Measurements from ENCODE around the gene DPYD.

Gene DPYD

DNA sequence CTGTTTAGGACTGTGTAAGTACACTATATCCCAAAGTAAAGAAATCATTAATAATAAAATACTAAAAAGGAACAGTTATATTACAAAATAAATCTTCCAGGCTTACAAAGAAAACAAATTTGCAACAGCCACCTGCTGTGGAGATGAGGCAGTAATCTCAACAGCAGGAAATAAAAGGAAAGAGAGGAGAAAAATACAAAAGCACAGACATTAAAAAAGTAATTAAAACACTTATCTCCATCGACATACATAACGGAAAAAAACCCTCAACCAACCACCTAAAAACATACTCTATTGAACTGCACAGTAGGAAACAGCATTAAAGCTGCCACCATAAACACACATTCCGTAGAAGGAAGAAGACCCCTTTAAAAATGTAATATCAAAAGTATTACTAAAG, 317.6 kb downstream of the DPYD start:
- DNase-seq = no peak

DNA sequence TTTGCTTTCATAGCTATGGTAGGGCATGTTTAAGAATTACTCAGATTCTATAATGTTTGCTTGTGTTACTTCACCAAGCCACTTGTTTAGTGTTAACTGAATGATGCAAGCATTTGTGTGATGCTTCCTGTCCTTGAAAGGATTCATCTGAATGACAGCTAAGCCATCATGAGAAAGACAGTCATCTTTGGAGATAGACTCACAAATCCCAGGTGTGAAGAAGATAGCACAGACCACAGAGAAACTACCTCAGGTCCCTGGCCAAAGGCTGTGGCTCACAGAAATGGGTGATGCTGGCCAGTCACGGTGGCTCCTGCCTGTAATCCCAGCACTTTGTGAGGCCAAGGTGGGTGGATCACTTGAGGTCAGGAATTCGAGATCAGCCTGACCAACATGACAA, 321.4 kb downstream of the DPYD start:
- DNase-seq = no peak

DNA sequence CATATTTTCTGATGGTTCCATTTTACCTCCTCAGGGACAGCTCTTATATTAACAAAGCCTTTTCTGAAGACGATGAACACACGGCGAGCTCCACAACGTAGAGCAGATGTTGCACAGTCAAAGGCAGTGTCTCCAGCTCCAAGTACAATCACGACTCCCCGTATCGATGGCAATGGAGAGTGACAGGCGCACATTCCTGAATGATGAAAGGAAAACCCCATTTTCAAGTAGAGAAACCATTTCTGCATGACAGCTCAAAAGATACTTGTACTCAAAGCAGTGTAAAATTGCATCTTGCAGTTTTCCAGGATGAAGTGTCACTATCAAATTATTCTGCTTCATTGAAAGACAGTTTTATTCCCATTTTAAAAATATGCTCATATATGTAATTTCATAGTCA, 327.6 kb downstream of the DPYD start:
- DNase-seq = no peak

DNA sequence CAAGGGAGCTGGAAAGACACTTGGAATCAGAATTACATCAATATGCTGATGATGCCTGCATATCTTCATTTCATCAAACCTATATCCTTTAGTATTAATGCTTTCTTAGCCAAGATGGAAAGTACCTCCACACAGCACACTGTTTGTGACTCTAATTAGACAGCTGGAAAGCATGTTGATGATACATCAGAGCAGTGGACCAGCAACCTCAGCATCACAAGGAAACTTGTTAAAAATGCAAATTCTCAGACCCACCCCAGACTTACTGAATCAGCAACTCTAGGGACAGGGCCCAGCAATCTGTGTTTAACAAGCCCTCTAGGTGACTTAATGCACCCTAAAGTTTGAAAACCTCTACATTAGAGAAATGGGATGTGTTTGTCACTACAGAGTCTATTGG, 332.1 kb downstream of the DPYD start:
- no peak for DNase-seq

DNA sequence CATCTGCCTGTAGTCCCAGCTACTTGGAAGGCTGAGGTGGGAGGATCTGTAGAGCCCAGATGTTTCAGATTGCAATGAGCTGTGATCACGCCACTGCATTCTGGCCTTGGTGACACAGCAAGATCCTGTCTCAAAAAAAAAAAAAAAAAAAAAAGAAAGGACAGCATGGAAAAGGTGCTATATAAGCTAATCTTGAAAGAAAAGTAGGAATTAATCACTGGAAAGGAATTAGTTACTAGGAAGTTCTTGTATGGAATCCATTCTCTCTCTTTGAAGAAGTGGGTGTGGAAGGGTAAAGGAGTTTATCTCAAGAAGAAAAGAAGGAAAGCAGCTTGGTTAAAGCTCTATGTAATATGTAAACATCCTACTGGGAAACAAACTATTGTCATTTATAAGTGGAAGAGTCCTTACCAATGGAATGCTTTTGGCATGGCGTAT, 339.2 kb downstream of the DPYD start:
- DNase-seq = peak; percentile 50

DNA sequence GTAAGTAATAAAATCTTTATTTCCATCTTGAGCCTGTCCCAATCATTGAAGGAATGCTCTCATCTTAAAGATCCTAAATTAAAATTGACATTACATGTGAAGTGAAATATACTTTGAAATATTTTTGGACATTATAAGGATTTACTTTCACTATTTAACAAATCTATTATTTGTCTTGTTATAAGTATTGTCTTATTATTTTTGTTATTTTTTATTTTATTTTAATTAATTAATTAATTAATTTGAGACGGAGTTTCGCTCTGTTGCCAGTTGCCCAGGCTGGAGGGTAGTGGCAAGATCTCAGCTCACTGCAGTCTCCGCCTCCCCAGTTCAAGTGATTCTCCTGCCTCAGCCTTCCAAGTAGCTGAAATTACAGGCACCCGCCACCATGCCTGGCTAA, 343.2 kb downstream of the DPYD start:
- no peak for DNase-seq

DNA sequence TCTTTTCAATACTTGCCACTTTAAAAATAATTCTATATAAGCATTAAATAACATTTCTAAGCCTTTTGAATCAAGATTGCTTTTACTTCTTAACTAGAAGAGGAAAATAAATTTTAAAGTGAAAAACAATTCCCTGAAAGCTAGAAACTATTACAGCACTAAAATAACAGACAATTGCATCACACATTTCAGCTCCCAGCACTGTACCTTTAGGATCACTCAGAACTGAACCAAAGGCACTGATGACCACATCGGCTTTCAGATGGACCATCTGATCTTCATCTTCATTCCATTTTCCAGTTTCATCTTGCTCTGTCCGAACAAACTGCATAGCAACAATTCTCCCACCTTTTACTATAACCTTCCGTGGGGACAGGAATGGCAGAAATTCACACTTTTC, 347.3 kb downstream of the DPYD start:
- DNase-seq = no peak

DNA sequence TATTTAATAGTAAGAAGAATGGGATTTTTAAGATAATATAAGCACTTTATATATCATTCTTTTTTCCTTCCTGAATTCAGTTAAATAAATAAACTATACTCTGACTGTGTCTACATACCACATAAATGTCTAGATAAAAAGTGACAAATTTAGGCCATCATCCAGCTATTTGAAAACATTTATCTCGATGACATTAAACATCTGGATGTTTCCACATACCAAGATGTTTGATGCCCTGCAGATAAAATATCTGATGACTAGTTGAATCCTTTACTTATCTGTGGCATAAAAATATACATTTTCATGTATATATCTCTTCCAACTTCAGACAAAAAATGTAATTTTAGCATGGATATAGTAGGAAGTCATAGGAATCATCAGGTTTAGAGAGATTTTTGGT, 348.3 kb downstream of the DPYD start:
- DNase-seq = no peak

DNA sequence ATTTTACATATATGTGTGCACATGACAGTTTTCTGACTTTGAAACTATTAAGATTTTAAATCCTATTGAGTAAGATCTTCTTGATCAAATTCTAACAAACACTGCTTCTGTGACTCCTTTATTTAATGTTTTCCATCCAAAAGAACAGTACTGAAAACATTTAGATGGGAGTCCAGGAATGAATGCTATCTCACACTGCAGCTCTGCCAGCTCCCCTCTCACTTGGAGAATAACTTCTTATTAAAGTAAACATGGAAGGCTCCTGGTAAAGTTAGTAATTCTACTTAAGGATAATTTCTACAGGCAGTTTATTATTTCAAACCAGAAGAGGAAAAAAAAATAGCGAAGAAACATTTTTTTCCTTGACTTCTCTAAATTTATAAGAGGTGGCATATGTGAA, 349.1 kb downstream of the DPYD start:
- DNase-seq = no peak

DNA sequence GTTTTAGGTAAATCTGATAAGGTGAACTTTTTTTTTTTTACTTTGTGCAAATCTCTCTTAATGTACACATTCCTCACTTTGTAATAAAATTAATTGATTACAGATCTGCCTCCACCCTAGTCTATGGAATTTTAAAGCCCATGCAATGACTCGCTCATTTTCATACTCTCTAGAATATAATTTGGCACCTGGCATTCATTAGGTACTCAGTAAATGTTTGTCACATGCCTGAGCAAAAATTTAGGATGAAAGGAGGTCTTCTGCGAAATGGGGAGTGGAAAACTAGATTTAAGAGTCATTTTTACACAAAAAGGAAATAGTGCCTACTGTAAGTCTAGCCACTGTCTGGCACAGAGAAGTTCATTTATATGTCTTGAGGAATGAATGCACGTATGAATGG, 350.1 kb downstream of the DPYD start:
- DNase-seq = peak; percentile 36

DNA sequence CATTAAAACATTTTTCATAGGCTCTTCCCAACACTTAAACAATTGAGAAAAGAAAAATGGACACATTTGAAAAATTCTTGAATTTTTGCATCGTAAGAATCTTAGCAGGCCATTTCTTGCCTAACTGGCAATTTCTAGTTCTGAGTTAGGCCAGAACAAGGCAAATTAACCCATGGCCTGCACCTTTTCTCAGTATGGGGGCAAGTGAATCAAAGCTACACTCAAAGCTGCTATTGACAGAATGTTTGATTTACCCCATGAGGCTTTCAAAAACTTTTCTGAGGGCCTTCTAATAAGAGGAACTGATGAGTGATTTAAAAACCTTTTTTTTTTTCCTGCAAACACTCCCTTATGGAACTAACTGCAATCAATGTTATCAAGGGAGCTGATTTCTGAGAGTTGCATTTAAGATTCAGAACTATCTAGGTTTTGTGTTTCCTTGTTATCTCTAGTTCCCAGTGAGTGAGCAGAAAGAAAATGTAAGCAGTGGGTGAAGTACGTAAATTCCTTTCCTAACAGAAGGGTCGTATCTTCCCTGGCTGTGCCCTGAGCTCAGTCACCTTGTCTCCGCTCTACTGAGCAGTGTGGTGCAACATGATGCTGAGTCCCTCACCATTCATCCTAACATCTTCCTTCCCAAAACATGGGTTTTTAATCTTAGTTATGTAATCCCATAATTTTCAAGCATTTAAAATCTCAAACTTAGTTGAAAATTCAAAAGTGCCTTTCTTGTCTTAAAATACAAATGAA, 353.7 kb downstream of the DPYD start:
- DNase-seq = no peak

DNA sequence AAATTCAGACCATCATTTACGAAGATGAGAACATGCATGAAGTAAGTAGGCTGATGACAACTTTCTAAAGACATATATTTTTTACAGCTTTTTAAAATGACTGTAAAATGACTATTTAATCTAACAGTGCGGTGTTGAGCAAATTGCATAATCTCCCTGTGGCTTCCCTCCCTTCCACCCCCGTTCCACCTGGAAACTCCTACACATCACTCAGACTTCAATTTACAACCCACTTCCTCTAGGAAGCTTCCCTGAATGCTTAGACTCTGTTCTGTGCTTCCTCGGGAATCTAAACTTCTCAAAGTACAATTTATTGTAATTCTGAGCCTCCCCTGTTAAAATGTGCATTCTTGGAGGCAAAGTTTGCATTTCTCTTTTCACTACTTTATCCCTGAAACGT, 354.9 kb downstream of the DPYD start:
- DNase-seq = no peak

DNA sequence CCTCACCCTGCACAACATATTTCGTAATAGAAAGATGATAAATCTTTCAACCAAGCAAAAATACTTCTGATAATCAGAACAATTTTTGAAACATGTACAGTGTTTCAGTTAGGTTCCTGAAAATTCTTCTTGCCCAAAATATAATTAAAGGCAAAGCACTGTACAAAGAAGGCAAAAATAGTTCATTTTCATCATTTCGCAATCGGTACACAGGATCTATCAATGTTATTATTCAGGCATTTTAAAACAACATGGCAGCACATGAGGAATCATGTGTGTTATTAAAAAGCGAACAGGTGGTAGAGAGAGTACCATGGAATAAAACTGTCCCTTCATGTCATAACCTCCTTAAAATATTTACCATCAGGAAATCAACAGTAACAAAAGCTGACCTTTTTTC, 356.9 kb downstream of the DPYD start:
- DNase-seq = no peak

DNA sequence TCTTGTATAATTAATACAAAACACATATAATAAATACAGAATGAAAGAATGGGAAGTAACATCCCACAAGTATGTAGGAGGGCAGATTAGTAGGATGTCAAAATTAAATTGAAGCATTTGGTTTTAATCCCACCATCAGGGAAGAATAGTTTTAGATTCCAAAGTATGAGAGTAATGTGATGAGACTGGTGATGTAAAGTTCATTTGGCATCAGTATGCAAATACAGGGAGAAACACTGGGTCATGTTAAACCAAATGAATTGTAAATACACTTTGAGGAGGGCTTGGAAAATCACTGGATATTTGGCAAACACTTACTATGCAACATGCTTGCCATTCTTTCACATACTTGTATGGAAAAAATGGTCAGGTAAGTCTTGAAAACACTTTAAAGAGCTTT, 358.8 kb downstream of the DPYD start:
- peak; percentile 75 for DNase-seq

DNA sequence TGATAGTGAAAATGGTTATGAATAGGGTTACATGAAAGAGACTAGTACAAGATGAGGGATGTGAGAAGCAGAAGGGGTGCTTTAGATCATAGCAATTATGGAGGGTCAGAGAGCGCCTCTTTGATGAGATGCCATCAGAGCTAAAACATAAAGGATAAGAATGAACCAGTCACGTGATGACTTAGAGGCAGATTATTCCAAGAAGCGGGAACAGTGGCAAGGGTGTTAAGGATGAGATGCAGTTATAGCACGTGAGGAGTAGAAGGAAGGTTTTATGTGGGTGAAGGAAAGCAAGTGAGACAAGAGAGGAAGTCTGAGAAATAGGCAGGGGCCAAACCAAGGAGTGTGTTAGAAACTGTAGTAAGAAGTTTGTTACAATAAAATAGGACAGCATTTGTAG, 360.1 kb downstream of the DPYD start:
- DNase-seq = no peak

DNA sequence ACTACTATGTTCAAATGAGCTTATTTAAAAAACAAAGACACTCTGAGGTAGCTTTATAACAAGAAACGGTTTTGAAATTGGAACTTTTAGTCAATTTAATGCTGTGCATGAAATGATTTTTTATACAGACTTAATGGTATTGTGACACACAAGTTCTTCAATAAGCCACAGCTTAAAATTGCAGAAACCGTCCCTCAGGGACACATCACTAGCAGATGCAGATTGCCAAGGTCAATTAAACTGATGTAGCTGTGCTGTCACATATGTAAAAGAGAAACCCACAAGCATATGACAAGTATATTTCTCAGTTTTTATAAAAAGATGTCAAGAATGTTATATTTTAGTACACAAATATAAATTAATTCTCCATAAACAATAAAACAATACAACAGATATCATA, 366.9 kb downstream of the DPYD start:
- no peak for DNase-seq

DNA sequence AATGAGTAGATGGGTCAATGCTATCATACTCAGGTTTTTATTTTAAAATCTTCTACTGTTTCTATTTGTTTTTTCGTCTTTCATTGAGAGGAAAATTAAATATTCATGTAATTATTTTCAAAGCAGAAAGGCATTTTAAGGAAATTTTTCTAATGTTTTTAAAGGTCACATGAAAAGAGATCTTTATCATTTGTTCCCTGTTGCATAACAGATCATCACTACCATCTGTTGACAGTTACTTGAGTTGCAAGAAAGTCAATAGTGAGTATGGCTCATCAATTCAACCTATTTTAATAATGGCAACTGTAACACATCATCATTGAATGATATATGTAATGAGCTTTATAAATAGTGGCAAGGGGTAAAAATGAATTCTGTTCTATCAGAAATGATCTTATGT, 369.7 kb downstream of the DPYD start:
- no peak for DNase-seq

DNA sequence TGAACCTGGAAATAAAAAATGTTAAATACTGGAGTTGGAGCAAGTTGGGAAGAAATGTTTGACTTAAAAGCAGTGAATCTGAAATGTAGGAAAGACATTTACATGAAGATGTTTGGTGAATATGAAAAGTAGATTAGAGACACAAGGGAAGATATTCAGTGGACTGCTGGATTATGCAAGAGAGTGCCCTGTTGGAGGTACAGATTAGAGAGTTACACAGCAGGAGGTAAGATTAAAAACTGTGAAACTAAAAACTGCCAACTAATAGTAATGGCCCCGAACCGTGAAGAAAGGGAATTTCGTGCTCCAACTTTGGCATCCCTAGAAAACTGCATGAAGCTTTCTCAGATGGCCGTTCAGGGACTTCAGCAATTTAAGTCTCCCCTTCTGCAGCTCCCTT, 375.4 kb downstream of the DPYD start:
- no peak for DNase-seq

DNA sequence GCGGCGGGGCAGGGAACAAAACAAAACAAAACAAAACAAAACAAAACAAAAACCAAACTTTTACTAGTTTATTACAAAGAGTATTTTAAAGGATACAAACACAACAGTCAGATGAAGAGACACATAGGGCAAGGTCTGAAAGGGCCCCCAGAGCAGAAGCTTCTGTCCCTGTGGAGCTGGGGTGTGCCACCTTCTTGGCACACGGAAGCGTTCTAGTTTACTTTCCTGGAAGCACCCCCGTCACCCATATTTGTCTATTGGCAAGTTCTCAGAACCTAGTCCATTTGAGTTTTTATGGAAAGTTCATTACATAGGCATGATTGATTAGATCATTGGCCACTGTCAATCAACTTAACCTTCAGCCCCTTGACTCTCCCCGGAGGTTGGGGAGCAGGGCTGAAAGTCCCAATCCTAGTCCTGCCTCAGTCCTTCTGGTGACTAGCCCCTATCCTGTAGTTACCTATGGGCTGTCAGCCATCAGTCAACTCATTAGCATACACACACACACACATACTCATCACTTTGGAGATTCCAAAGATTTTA, 380.4 kb downstream of the DPYD start:
- DNase-seq = no peak

DNA sequence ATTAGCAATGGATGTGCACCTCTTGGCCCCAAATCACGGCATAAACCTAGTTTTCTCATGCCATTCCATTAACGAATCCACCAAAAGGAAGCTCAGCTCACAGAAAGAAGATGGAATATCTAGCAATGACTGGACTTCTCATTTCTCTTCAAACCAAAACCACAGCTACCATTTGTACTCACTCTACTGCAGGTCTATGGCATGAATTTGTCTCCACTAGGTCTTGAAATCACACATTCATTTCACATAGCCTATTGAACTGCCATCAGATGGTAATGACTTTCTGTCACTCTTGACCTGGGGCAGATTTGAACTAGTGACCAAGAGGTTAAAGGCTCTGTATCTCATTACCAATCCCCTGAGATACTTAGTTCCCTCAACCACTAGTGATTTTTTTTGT, 382.7 kb downstream of the DPYD start:
- DNase-seq = no peak

DNA sequence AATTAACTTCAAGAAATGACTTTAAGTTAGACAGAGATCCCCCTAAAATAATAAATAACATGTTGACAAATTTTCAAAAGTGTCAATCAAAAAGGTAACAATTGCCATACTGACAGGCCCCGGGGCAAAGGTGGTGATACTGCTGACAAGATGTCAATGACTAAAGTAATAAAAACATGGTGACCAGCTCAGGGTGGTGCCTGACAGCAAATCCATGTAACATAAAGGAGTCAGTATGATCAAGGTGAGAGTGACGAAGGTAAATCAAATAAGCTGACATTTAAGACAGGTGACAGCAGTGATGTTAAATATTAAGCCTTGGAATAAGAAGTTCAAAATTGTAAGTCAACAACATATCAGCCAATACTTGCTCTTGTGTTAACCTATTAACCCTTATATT, 387.5 kb downstream of the DPYD start:
- DNase-seq = no peak

DNA sequence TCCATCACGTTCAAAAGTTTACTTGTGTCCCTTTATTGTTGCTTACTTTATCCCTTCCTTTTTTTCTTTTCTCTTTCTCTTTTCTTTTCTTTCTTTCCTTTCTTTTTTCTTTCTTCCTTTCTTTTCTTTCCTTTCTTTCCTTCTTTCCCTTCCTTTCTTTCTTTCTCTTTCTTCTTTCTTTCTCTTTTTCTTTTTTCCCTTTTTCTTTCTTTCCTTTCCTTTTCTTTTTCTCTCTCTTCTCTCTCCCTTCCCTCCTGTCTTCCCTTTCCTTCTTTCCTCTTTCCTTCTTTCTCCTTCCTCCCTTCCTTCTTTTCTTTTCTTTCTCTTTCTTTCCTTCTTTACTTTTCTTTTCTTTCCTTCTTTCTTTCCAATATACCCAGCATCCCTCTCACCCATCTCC, 391.2 kb downstream of the DPYD start:
- no peak for DNase-seq

DNA sequence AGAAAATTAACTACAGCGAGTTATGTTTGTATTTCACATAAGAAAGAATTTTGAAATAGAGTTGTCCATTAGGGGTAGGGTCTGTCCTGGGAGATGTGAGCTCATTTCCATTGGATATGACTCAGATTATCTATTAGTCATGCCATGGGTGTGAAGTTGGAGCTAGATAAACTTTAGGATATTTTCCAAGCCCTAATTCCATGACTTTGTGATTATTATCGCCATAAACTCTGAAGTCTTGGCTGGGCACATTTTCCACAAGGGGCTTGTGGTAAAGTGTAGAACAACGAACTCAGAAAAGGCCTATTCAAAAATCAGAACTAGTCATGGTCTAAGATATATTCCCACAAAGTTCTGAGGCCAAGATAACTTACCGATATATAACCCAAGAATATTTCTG, 396.6 kb downstream of the DPYD start:
- DNase-seq = no peak

DNA sequence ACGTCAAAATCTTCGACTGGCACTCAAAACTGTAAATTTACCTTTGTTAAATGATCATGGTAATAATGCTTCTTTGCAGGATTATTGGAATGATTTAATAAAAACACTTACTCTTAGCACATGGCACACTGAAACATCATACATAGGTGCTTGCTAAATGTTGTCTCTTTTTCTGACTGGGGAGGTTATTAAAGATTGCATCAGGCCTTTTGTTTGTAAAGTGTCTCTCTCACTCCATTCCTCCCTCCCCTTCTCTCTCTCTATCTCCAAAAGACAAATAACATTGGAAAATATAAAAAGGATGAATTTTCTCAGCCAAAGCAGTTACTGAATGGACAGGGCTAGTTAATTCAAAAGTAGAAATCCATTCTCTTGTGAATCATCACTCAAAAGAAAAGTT, 404.2 kb downstream of the DPYD start:
- DNase-seq = no peak

DNA sequence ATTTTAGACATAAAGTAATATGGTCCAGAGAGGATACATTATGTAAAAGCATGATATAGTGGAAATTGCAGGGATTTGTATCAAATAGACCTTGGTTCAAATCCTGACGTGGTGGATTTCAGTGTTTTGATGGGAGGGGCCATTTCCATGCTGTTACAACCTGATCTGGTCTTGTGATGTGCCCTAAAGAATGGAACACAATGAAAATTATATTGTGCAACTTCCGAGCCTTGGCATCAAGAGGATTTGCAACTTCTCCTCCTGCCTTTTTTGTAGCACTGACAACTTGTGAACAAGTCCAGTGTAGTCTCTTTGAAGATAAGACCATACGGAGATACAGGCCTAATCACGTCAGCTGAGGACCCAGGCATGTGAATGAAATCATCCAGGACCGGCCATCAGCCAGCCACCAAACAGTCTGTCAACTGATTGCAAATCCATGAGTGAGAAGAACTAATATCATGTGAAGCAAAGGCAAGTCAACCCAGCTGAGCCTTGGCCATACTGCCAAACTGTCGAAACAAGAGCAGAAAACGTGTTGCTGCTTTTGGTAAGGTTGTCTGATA, 412.1 kb downstream of the DPYD start:
- no peak for DNase-seq
